Glutamatergic neuron (in vitro differentiated cells): Measurements from ENCODE around the gene VWA3B. TPM values are rescaled to one million over a fixed set of nuclear protein-coding genes. Genes with fewer than 3 reads are reported as not detected.
A peak's percentile ranks its signal among the peaks of the same experiment; 100 is the strongest.

Experiments
- DNase-seq: peaks from one replicate; pipeline ENCODE4 v3.0.0; 2022
- H3K27ac Mint-ChIP-seq: one replicate; pipeline ENCODE4 v1.8.0; 2020; ENCODE audit warnings: mild to moderate bottlenecking, mixed read lengths, inconsistent platforms; ENCODE audit not compliant: unreplicated experiment
- H3K27me3 Mint-ChIP-seq: one replicate; pipeline ENCODE4 v1.8.0; 2020; ENCODE audit warnings: mild to moderate bottlenecking, moderate library complexity, mixed read lengths, inconsistent platforms; ENCODE audit not compliant: unreplicated experiment
- H3K36me3 Mint-ChIP-seq: one replicate; pipeline ENCODE4 v1.8.0; 2020; ENCODE audit warnings: mild to moderate bottlenecking, mixed read lengths, inconsistent platforms; ENCODE audit not compliant: unreplicated experiment
- H3K4me1 Mint-ChIP-seq: one replicate; pipeline ENCODE4 v1.8.0; 2020; ENCODE audit warnings: mild to moderate bottlenecking, low read depth, mixed read lengths, inconsistent platforms; ENCODE audit not compliant: unreplicated experiment
- H3K4me3 Mint-ChIP-seq: one replicate; pipeline ENCODE4 v1.8.0; 2020; ENCODE audit warnings: mild to moderate bottlenecking, mixed read lengths, inconsistent platforms; ENCODE audit not compliant: unreplicated experiment
- H3K9me3 Mint-ChIP-seq: one replicate; pipeline ENCODE4 v1.8.0; 2020; ENCODE audit warnings: mild to moderate bottlenecking, moderate library complexity, mixed read lengths, inconsistent platforms; ENCODE audit not compliant: unreplicated experiment
- total RNA-seq: library from RNA; stranded (reverse); fragmentation: NEBNext Ultra II Directional; extraction: Animal tissue kit (Norgen Biotek cat#: 25700); gene quantifications from one replicate; pipeline ENCODE4 v1.2.1, GENCODE V29; 2021; ENCODE audit not compliant: unreplicated experiment
- TF ChIP-seq, protein P1 (sequence below): fragments of 200-600 bp; sonication (generic); IDR thresholded peaks from one replicate; pipeline ENCODE4 v1.5.0; 2021; ENCODE audit not compliant: partially characterized antibody, unreplicated experiment

VWA3B gene
- total RNA-seq, 1 donor from 2014 or later, result not detected

DNA sequence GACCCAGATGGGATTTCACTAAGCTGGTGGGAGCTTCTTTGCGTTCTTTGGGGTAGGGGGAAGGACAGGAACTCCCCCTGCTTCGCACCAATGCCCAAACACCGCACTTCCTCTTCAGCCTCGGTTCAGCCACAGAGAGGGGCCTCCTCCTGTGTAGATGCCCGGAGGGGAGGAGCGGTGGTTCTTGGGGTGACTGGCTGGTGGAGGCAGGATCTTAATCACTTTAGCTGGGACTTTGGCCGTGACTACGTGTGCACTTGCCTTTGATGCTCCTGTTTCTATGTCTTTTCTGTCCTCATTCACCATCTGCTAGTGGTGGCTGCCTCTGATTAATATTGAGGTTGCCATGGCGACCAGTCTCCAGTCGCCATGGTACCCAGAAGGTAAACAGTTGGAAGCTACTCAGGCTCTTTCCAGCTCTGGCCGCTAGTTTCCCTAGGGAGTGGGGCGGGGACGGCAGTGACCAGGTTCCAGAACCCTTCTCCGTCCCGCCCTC lies 261.1 kb downstream of the VWA3B start:
- H3K4me1 Mint-ChIP-seq, result peaks cover 41% of the 10 kb centered on the region
- TF ChIP-seq, protein P1, sequence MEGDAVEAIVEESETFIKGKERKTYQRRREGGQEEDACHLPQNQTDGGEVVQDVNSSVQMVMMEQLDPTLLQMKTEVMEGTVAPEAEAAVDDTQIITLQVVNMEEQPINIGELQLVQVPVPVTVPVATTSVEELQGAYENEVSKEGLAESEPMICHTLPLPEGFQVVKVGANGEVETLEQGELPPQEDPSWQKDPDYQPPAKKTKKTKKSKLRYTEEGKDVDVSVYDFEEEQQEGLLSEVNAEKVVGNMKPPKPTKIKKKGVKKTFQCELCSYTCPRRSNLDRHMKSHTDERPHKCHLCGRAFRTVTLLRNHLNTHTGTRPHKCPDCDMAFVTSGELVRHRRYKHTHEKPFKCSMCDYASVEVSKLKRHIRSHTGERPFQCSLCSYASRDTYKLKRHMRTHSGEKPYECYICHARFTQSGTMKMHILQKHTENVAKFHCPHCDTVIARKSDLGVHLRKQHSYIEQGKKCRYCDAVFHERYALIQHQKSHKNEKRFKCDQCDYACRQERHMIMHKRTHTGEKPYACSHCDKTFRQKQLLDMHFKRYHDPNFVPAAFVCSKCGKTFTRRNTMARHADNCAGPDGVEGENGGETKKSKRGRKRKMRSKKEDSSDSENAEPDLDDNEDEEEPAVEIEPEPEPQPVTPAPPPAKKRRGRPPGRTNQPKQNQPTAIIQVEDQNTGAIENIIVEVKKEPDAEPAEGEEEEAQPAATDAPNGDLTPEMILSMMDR, result no peak
- peaks cover 13% of the 10 kb centered on the region for H3K36me3 Mint-ChIP-seq
- peak overlapping the region; percentile 87 for H3K4me3 Mint-ChIP-seq
- peak; percentile 93 for DNase-seq
- H3K9me3 Mint-ChIP-seq, result peaks cover 26% of the 10 kb centered on the region
- H3K27me3 Mint-ChIP-seq, result peaks cover 17% of the 10 kb centered on the region
- peak overlapping the region; percentile 98 for H3K27ac Mint-ChIP-seq

DNA sequence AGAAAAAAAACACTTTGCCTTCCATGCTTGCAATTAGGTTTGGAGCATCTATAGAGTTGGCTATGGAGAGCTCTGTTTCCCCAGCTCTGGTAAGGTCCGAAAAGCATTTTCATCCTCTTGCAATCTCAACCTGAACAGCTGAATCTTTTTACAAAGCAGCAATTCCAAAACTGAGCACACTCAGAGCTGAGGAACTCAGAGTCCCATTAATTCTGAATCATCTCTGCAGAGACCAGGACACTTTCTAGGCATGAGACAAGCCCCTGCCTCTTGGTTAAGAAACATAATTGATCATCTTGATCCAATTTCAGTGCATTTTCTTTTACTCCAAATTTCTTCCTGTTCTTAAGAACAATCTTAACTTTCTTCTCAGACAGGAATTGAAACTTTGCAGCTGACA lies 263.4 kb downstream of the VWA3B start:
- H3K36me3 Mint-ChIP-seq, result peaks cover 10% of the 10 kb centered on the region
- TF ChIP-seq, protein P1, result no peak
- peaks cover 28% of the 10 kb centered on the region for H3K4me1 Mint-ChIP-seq
- H3K27ac Mint-ChIP-seq, result no peak overlapping the region
- peaks cover 25% of the 10 kb centered on the region for H3K9me3 Mint-ChIP-seq
- H3K27me3 Mint-ChIP-seq, result peaks cover 16% of the 10 kb centered on the region
- no peak for DNase-seq
- no peak overlapping the region for H3K4me3 Mint-ChIP-seq

DNA sequence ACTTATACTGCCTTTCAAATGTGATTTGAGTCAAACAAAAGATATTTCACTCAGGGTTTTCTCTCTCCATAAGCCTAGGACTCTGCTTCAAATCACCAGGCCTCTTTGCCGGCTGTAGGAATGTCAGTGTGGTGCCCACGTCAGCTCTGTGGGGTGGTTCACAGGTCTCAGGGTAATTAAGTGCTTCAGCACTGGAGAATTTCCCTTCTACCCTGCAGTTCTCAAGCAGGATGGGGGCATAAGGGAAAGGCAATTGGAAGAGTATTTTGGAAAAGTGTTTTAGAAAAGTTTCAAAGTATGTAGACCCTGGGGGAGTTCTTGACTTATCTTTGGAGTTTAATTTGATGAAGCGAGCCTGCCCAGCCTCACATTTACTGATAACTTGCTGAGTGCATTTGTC lies 268.9 kb downstream of the VWA3B start:
- H3K4me1 Mint-ChIP-seq, result peaks cover 6% of the 10 kb centered on the region
- TF ChIP-seq, protein P1, result no peak
- peaks cover 7% of the 10 kb centered on the region for H3K9me3 Mint-ChIP-seq
- H3K27ac Mint-ChIP-seq, result no peak overlapping the region
- H3K27me3 Mint-ChIP-seq, result peaks cover 1% of the 10 kb centered on the region
- DNase-seq, result no peak
- no peak overlapping the region for H3K4me3 Mint-ChIP-seq
- peaks cover 7% of the 10 kb centered on the region for H3K36me3 Mint-ChIP-seq

DNA sequence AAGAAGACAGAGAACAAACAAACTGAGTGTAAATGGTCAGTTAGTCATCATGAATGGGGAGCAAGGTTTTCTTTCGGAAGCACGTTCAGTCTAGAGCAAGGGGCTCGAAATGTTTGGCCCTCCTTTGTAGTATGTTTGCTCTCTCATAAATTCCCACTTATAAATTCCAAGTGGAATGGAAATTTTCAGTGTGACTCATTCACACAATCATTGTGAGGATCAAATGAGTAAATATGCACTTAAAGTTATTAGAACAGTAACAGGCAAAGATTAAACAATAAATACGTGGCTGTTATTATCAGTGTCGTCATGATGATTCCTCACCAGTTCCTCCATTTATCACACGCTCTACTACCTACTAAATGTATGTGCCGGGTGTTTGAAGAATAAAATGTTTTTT lies 269.8 kb downstream of the VWA3B start:
- Mint-ChIP-seq H3K9me3 (peaks cover 2% of the 10 kb centered on the region), H3K4me3 (no peak overlapping the region), H3K27ac (no peak overlapping the region), H3K36me3 (peaks cover 4% of the 10 kb centered on the region), H3K4me1 (peaks cover 6% of the 10 kb centered on the region), H3K27me3 (peaks cover 1% of the 10 kb centered on the region)
- TF ChIP-seq, protein P1, result no peak
- no peak for DNase-seq

DNA sequence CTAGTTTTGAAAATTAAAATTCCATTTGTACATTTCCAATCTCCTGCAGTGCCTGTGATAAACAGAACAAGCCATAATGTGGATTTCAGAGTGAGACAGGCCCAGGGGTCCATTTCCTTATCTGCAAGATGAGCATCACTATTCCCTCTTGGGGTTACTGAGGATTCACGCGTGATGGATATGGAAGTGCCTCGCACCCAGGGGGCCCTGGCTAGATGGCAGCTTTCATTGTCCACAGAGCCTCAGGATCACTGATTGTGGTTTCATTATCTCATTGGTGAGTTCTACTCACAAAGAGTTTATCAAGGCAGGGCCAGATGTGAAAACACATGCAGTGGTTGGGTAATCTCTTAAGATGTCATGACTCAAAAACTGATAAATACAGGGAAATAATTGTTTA lies 270.9 kb downstream of the VWA3B start:
- H3K27me3 Mint-ChIP-seq, result no peaks in the 10 kb centered on the region
- H3K4me3 Mint-ChIP-seq, result peak overlapping the region; percentile 11
- H3K9me3 Mint-ChIP-seq, result peaks cover 2% of the 10 kb centered on the region
- TF ChIP-seq, protein P1, result no peak
- DNase-seq, result no peak
- H3K27ac Mint-ChIP-seq, result no peak overlapping the region
- H3K4me1 Mint-ChIP-seq, result peaks cover 6% of the 10 kb centered on the region
- no peaks in the 10 kb centered on the region for H3K36me3 Mint-ChIP-seq
